DND-41 (cell line): Measurements from ENCODE around the gene NDUFV2.

ENCODE experiments used
- ATAC-seq: fragments of 200-7000 bp; cut with Tn5 transposase; 3 replicates; pipeline ENCODE4 v1.9.1; 2021; ENCODE audit warnings: low read depth; ENCODE audit not compliant: insufficient read depth
- DNase-seq: peaks from one replicate; pipeline ENCODE4 v3.0.0-alpha.2; 2020
- H2AFZ ChIP-seq: 2 replicates; pipeline ENCODE4 v1.6.0; 2012; ENCODE audit warnings: low read depth, low read length
- H3K27ac ChIP-seq: 2 replicates; pipeline ENCODE4 v1.5.1; 2012; ENCODE audit warnings: low read length, inconsistent platforms
- H3K27me3 ChIP-seq: fragments of 200-600 bp; sonication (generic); 2 replicates; pipeline ENCODE4 v1.6.0; 2012; ENCODE audit warnings: low read length, mild to moderate bottlenecking, inconsistent platforms; ENCODE audit not compliant: insufficient read depth, poor library complexity
- H3K36me3 ChIP-seq: 2 replicates; pipeline ENCODE4 v1.5.1; 2012; ENCODE audit warnings: low read length, inconsistent platforms; ENCODE audit not compliant: insufficient read depth
- H3K4me1 ChIP-seq: 2 replicates; pipeline ENCODE4 v1.5.1; 2012; ENCODE audit warnings: mild to moderate bottlenecking, low read length; ENCODE audit not compliant: insufficient read depth
- H3K4me2 ChIP-seq: 2 replicates; pipeline ENCODE4 v1.6.0; 2012; ENCODE audit warnings: mild to moderate bottlenecking, moderate library complexity, low read length, inconsistent platforms; ENCODE audit not compliant: insufficient read depth
- H3K4me3 ChIP-seq, 2 experiments: fragments of 200-600 bp in 1 of 2; shearing (Covaris generic) in 1 of 2; 2 replicates each; pipeline ENCODE4 v1.5.1; 2012 to 2016; ENCODE audit warnings: inconsistent platforms in 2 of 2, low read length in 2 of 2, mild to moderate bottlenecking in 2 of 2, low read depth in 1 of 2, moderate library complexity in 1 of 2
- H3K79me2 ChIP-seq: 2 replicates; pipeline ENCODE4 v1.6.0; 2012; ENCODE audit warnings: low read length, inconsistent platforms; ENCODE audit not compliant: insufficient read depth
- H3K9ac ChIP-seq: 2 replicates; pipeline ENCODE4 v1.6.0; 2012; ENCODE audit warnings: low read depth, mild to moderate bottlenecking, inconsistent platforms, low read length, moderate library complexity
- H3K9me3 ChIP-seq: 2 replicates; pipeline ENCODE4 v1.5.1; 2012; ENCODE audit warnings: low read length, moderate library complexity, mild to moderate bottlenecking, inconsistent platforms; ENCODE audit not compliant: insufficient read depth, severe bottlenecking
- H4K20me1 ChIP-seq: 2 replicates; pipeline ENCODE4 v1.6.0; 2012; ENCODE audit warnings: low read length; ENCODE audit not compliant: insufficient read depth
- CTCF ChIP-seq: IDR thresholded peaks from 2 replicates; pipeline ENCODE4 v1.5.1; 2012; ENCODE audit warnings: borderline replicate concordance, low read length, moderate library complexity, mild to moderate bottlenecking; ENCODE audit not compliant: poor library complexity, severe bottlenecking; ENCODE audit errors: extremely low read depth
- EZH2 ChIP-seq: IDR thresholded peaks from 3 replicates; pipeline ENCODE4 v1.6.1; 2012; ENCODE audit warnings: borderline replicate concordance, low read depth, mild to moderate bottlenecking, moderate library complexity, low read length, inconsistent platforms; ENCODE audit not compliant: severe bottlenecking

The NDUFV2 gene

GRCh38 chr18:9172506-9173127, 70.1 kb downstream of the NDUFV2 start:
- no peaks in the 10 kb centered on the region for H3K4me1 ChIP-seq
- no peak overlapping the region for H2AFZ ChIP-seq
- H3K9ac ChIP-seq, result no peak overlapping the region
- no peak for ATAC-seq
- no peak for DNase-seq
- no peaks in the 10 kb centered on the region for H3K9me3 ChIP-seq
- peaks cover 11% of the 10 kb centered on the region for H4K20me1 ChIP-seq
- no peaks in the 10 kb centered on the region; the same call in 1 of the 2 replicates for H3K36me3 ChIP-seq
- H3K79me2 ChIP-seq, result peaks cover 58% of the 10 kb centered on the region
- H3K27ac ChIP-seq, result no peak overlapping the region
- H3K4me3 ChIP-seq, result no peak overlapping the region
- H3K27me3 ChIP-seq, result no peaks in the 10 kb centered on the region
- H3K4me2 ChIP-seq, result no peak overlapping the region
- TF ChIP-seq EZH2, result no peak
- no peak for TF ChIP-seq CTCF

- Histone ChIP-seq H3K9ac (no peak overlapping the region), H3K4me2 (no peak overlapping the region), H3K79me2 (peaks cover 68% of the 10 kb centered on the region), H2AFZ (no peak overlapping the region), H3K27me3 (no peaks in the 10 kb centered on the region), H3K27ac (no peak overlapping the region), H3K4me1 (no peaks in the 10 kb centered on the region), H3K4me3 (no peak overlapping the region), H3K9me3 (no peaks in the 10 kb centered on the region), H4K20me1 (peaks cover 11% of the 10 kb centered on the region), H3K36me3 (no peaks in the 10 kb centered on the region; the same call in 1 of the 2 replicates)
- DNase-seq (peak; percentile 8), ATAC-seq (0 out of 3 replicates have a peak, but pooled peaks have one; percentile 37)
- no peak for TF ChIP-seq CTCF
- no peak for TF ChIP-seq EZH2
Observed at GRCh38 chr18:9173770-9174233, 71.3 kb downstream of the NDUFV2 start.

GRCh38 chr18:9174302-9174701, 71.8 kb downstream of the NDUFV2 start:
- H3K9ac ChIP-seq, result no peak overlapping the region
- DNase-seq, result no peak
- no peaks in the 10 kb centered on the region; the same call in 1 of the 2 replicates for H3K36me3 ChIP-seq
- peaks cover 72% of the 10 kb centered on the region for H3K79me2 ChIP-seq
- no peak for TF ChIP-seq EZH2
- TF ChIP-seq CTCF, result no peak
- ATAC-seq, result no peak
- no peak overlapping the region for H3K4me2 ChIP-seq
- no peak overlapping the region for H3K4me3 ChIP-seq
- H3K9me3 ChIP-seq, result no peaks in the 10 kb centered on the region
- H3K4me1 ChIP-seq, result no peaks in the 10 kb centered on the region
- H3K27ac ChIP-seq, result no peak overlapping the region
- H4K20me1 ChIP-seq, result peaks cover 11% of the 10 kb centered on the region
- H3K27me3 ChIP-seq, result no peaks in the 10 kb centered on the region
- H2AFZ ChIP-seq, result no peak overlapping the region
